ENCODE data around the gene WIPF3. TPM values are rescaled to one million over a fixed set of nuclear protein-coding genes. Genes with fewer than 3 reads are reported as not detected.

WIPF3 gene
- total RNA-seq, 1 donor from 2014 or later = 4.0 TPM

DNA sequence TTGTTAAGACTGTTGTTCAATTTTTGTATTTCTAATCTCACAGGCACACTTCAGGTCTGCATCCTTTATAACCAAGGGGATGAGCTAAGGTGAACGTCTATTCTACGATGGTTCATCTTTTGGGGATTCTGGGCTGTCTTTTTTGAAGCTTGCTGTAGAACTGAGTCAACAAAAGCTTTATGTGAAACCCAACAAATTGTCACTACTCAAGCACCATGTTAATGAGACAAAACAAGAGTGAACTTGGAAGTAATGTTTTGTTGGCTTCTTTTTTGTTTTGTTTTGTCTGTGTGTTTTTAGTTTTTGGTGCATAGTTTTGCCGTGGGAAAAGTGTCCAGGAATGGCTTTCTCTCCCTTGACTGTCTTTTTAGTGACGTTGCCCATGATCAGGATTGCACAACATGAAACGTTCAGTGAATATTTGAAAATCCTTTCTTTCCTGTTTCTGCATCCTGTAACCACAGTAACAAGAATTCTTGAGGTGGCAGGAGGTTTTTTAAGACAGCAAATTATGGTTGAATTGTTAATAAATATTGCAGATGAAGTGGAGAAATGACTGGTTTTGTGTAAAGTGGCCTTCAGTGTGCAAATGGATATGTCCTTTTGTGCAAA, 65.6 kb downstream of the WIPF3 start:
- Mint-ChIP-seq H3K36me3 (ENCODE audit: low read depth) (no peaks in the 10 kb centered on the region), H3K27ac (ENCODE audit: unreplicated experiment) (no peak overlapping the region), H3K9me3 (no peaks in the 10 kb centered on the region), H3K4me1 (peaks cover 5% of the 10 kb centered on the region), H3K27me3 (ENCODE audit: low read depth) (no peaks in the 10 kb centered on the region), H3K4me3 (no peak overlapping the region)
- TF ChIP-seq, protein P1, sequence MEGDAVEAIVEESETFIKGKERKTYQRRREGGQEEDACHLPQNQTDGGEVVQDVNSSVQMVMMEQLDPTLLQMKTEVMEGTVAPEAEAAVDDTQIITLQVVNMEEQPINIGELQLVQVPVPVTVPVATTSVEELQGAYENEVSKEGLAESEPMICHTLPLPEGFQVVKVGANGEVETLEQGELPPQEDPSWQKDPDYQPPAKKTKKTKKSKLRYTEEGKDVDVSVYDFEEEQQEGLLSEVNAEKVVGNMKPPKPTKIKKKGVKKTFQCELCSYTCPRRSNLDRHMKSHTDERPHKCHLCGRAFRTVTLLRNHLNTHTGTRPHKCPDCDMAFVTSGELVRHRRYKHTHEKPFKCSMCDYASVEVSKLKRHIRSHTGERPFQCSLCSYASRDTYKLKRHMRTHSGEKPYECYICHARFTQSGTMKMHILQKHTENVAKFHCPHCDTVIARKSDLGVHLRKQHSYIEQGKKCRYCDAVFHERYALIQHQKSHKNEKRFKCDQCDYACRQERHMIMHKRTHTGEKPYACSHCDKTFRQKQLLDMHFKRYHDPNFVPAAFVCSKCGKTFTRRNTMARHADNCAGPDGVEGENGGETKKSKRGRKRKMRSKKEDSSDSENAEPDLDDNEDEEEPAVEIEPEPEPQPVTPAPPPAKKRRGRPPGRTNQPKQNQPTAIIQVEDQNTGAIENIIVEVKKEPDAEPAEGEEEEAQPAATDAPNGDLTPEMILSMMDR (conservative IDR thresholded peaks at IDR 0.05) = no peak
- no peak for DNase-seq (ENCODE audit: low read depth, low spot score)

DNA sequence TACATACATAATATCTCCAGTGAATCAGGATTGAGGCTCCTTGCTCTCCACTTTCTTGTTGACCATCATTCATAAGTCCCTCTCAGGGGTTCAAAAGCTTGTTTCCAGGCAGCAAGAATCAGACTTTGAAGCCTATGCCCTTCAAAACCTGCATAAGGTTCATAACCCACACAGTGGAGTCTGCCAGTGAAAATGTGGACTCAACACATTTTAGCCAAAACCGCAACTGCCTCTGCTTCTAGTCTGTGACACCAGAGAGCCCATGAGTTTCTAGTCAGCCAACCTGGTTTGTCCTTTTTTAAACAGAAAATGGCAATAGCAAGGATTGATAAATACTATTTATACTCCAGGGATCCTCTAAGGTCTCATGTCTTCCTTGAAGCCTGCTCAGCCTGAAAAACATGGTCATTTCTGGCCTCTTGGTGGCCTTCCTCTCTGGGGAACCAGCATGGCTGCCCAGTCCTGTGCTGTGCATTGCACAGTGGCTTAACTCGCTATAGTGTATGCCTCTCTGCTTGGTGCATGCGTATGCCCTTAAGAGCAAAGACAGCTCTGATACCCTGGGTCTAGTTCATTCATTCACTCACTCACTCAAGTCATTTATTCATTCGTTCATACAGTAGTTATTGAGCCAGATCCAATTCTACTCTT, 67.5 kb downstream of the WIPF3 start:
- no peak overlapping the region for H3K27ac Mint-ChIP-seq (ENCODE audit: unreplicated experiment)
- H3K4me3 Mint-ChIP-seq = no peak overlapping the region
- TF ChIP-seq, protein P1 (conservative IDR thresholded peaks at IDR 0.05) = no peak
- H3K36me3 Mint-ChIP-seq (ENCODE audit: low read depth) = no peaks in the 10 kb centered on the region
- H3K9me3 Mint-ChIP-seq = no peaks in the 10 kb centered on the region
- H3K4me1 Mint-ChIP-seq = peaks cover 12% of the 10 kb centered on the region
- H3K27me3 Mint-ChIP-seq (ENCODE audit: low read depth) = no peaks in the 10 kb centered on the region
- DNase-seq (ENCODE audit: low read depth, low spot score) = no peak

DNA sequence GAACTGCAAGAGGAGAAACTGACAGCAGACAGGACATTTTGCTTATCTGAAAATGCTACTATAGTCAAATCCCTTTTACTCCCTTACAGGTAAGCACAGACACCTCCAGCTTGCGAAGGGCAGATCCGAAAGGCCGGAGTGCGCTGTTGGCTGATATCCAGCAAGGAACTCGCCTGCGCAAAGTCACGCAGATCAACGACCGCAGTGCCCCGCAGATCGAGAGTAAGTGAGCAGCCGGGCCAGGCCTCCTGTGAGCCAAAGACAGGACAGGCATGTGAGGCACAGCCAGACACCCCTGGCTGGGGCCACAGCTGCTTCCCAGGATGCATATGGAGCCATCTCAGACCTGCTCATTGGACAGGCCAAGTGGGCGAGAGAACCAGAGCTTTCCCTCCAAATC, 69.4 kb downstream of the WIPF3 start:
- H3K9me3 Mint-ChIP-seq = no peaks in the 10 kb centered on the region
- no peak overlapping the region for H3K27ac Mint-ChIP-seq (ENCODE audit: unreplicated experiment)
- H3K4me1 Mint-ChIP-seq = peaks cover 12% of the 10 kb centered on the region
- no peaks in the 10 kb centered on the region for H3K27me3 Mint-ChIP-seq (ENCODE audit: low read depth)
- TF ChIP-seq, protein P1 (conservative IDR thresholded peaks at IDR 0.05) = no peak
- DNase-seq (ENCODE audit: low read depth, low spot score) = no peak
- H3K36me3 Mint-ChIP-seq (ENCODE audit: low read depth) = no peaks in the 10 kb centered on the region
- H3K4me3 Mint-ChIP-seq = no peak overlapping the region

DNA sequence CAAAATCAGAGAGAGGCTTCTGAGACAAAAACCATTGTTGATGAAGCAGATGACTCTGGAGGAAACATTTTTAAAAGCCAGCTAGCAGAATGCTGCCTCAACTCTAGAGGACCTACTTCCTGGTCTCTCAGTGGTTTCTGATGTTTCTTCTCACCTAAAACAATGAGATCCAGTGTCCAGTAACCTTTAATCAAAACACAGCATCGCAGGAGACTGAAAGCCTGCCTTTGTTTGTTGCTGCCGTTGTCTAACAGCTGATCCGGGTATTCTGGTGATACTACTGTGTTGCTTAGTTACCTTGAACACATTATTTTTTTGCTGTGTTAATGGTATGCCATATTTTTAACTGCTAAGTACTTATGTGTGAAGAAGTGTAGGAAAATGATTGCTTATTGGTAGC, 70.9 kb downstream of the WIPF3 start:
- no peaks in the 10 kb centered on the region for H3K36me3 Mint-ChIP-seq (ENCODE audit: low read depth)
- H3K4me3 Mint-ChIP-seq = no peak overlapping the region
- peaks cover 6% of the 10 kb centered on the region for H3K27me3 Mint-ChIP-seq (ENCODE audit: low read depth)
- H3K4me1 Mint-ChIP-seq = peaks cover 18% of the 10 kb centered on the region
- H3K27ac Mint-ChIP-seq (ENCODE audit: unreplicated experiment) = peak overlapping the region; percentile 24
- DNase-seq (ENCODE audit: low read depth, low spot score) = no peak
- H3K9me3 Mint-ChIP-seq = no peaks in the 10 kb centered on the region
- TF ChIP-seq, protein P1 (conservative IDR thresholded peaks at IDR 0.05) = no peak

DNA sequence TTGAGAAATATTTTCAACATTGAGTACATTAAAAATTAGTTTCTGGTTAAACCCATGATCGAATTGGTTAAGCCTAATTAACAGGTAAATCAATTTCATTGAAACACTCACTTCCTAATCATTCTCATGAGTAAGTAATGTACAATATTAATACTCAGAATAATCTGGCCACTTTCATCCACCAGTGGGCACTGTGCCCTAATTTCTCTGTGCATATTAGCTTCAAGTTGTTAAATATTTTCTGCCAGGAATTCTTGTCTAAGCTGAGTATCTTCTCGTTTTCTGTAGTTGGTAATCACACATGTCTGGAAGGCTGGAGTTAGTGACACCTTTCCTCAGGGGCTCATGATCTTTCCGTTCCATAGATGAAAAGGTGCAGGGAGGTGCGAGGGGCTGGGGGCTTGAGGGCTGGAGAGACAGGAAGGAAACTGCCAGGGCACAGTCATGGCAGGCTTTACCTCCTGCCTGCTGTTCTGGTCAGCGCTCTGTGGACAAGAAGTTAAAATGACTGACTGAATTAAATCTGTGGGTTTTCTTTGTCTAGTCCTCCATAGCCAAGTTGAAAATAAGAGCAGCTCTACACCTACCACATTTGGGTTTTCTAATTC, 71.9 kb downstream of the WIPF3 start:
- Mint-ChIP-seq H3K4me3 (no peak overlapping the region), H3K4me1 (peaks cover 18% of the 10 kb centered on the region), H3K27me3 (ENCODE audit: low read depth) (peaks cover 16% of the 10 kb centered on the region), H3K9me3 (no peaks in the 10 kb centered on the region), H3K27ac (ENCODE audit: unreplicated experiment) (no peak overlapping the region), H3K36me3 (ENCODE audit: low read depth) (no peaks in the 10 kb centered on the region)
- TF ChIP-seq, protein P1 (conservative IDR thresholded peaks at IDR 0.05) = peak; percentile 73
- DNase-seq (ENCODE audit: low read depth, low spot score) = no peak
